Bronchial epithelial cell (primary cell): ENCODE results near the gene CLPSL1. TPM values are rescaled to one million over a fixed set of nuclear protein-coding genes. Genes with fewer than 3 reads are reported as not detected.

Experiments
- DNase-seq: peaks from one replicate; pipeline ENCODE4 v3.0.0-alpha.2; 2010; ENCODE audit warnings: low read depth
- FAIRE-seq: peaks from 2 replicates; lab custom pipeline; 2011; peaks lifted over from hg19 to GRCh38; lab: Jason Lieb, UNC
- H3K27me3 ChIP-seq: 2 replicates; pipeline ENCODE4 v1.5.1; 2011; ENCODE audit warnings: low read length; ENCODE audit not compliant: control insufficient read depth, insufficient read depth
- H3K36me3 ChIP-seq: 2 replicates; pipeline ENCODE4 v1.5.1; 2011; ENCODE audit warnings: low read length; ENCODE audit not compliant: control insufficient read depth, insufficient read depth
- H3K4me3 ChIP-seq: 2 replicates; pipeline ENCODE4 v1.5.1; 2011; ENCODE audit warnings: mild to moderate bottlenecking, low read depth, low read length, control low read depth
- CTCF ChIP-seq: IDR thresholded peaks from 2 replicates; pipeline ENCODE4 v1.5.1; 2011; ENCODE audit warnings: mild to moderate bottlenecking, moderate library complexity, low read length, control low read depth, inconsistent platforms; ENCODE audit not compliant: insufficient read depth, severe bottlenecking
- total RNA-seq: library from RNA; depleted of rRNA; stranded (reverse); fragments of >200 nt; gene quantifications from 2 replicates; pipeline ENCODE4 v1.2.1, GENCODE V29; 2014

CLPSL1 gene
- total RNA-seq, 1 donor from 2014 or later = not detected

GRCh38 chr6:35769211-35769610, 11.6 kb upstream of the CLPSL1 start:
- TF ChIP-seq CTCF = no peak
- FAIRE-seq = no peak

DNA sequence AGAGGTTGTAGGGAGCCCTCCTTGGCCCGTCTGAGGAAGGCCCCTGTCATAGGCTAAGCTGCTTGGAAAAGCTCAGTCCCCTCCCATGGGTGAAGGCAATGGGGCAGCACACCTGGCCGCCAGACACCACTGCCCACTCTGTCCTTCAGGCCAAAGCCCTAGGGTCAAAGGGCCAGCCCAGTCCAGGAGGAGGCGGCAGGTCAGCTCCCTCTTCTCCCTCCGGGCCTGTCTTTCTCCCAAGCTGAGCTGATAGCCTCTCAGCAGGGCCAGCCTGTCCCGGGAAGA, 9.5 kb upstream of the CLPSL1 start:
- TF ChIP-seq CTCF = no peak
- peaks cover 3% of the 10 kb centered on the region for H3K27me3 ChIP-seq
- DNase-seq (no peak), FAIRE-seq (no peak)
- H3K36me3 ChIP-seq = no peaks in the 10 kb centered on the region
- no peak overlapping the region for H3K4me3 ChIP-seq

More at GRCh38 chr6:35769211-35769610, 11.6 kb upstream of the CLPSL1 start:
- Histone ChIP-seq H3K36me3 (no peaks in the 10 kb centered on the region), H3K27me3 (peaks cover 2% of the 10 kb centered on the region), H3K4me3 (no peak overlapping the region)
- DNase-seq = no peak

- Histone ChIP-seq H3K36me3 (no peaks in the 10 kb centered on the region), H3K27me3 (peaks cover 3% of the 10 kb centered on the region), H3K4me3 (no peak overlapping the region)
- no peak for TF ChIP-seq CTCF
- DNase-seq (no peak), FAIRE-seq (no peak)
These were observed 6.6 kb upstream of the CLPSL1 start for GRCh38 chr6:35774116-35774794.

GRCh38 chr6:35775031-35775430, 5.8 kb upstream of the CLPSL1 start:
- DNase-seq (no peak), FAIRE-seq (no peak)
- peaks cover 2% of the 10 kb centered on the region for H3K27me3 ChIP-seq
- H3K4me3 ChIP-seq = no peak overlapping the region
- no peaks in the 10 kb centered on the region for H3K36me3 ChIP-seq
- no peak for TF ChIP-seq CTCF

GRCh38 chr6:35776364-35777215, 4.2 kb upstream of the CLPSL1 start, which contains the start of gene CLPSL2:
TSS of gene CLPSL2 (plus strand) at chr6:35776598. CDS start at chr6:35776619, 21 bp downstream.
- H3K36me3 ChIP-seq = no peaks in the 10 kb centered on the region
- H3K4me3 ChIP-seq = peak within 1 kb of the TSS; percentile 37
- H3K27me3 ChIP-seq = peaks cover 1% of the 10 kb centered on the region
- no peak for FAIRE-seq
- no peak for TF ChIP-seq CTCF
- no peak for DNase-seq
